A673 (cell line): ENCODE data around the gene KANTR.

Experiments used
- EZH2 ChIP-seq: fragments of 200-600 bp; sonication (generic); IDR thresholded peaks from 2 replicates; pipeline ENCODE4 v1.6.1; 2017; ENCODE audit warnings: borderline replicate concordance, low read depth, mild to moderate bottlenecking, mixed read lengths, antibody characterized with exemption, low read length; ENCODE audit not compliant: poor library complexity, severe bottlenecking
- TF ChIP-seq, protein P1 (sequence below): fragments of 300-800, 200-600 bp; sonication (generic); conservative IDR thresholded peaks from 2 replicates; pipeline ENCODE4 v1.5.1; 2017; ENCODE audit warnings: low read depth, mild to moderate bottlenecking, antibody characterized with exemption, low read length, moderate library complexity, mixed read lengths

DNA sequence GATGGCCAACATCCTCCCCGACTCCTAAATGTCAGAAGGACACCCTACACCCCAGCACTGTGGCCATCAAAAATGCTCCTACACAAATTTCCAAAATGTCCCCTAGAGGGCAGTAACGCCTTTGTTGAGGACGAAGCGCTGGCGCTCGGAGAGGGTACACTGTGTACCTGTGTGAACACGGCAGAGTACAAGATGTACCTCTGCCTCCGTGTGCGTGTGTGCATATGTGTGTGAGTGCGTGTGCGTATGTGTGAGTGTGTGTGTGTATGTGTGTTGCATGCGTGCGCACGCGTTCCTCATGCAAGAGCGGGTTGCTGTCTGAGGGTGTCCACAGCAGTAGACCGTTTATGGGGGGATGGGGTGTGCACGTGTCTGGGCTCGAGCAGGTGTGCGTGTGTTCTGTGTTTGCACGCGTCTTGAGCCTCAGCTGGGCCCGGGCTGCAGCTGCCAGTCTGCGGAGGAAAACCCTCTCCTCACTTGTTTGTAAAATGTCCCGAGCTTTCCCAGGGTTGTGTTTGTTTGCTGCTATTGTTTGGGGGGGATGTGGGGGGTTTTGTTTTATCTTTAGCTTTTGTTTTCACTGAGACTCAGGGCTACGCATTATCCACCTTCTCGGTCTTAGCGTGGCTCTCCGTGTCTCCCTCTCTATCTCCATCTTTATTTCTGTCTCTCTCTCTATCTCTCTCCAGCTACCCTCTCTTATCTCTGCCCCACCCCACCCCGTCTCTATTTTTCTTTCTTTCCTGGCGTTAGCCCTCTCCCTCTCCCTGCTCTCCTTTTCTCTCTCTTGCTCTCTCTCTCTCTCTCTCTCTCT, 22.1 kb upstream of the KANTR start:
- TF ChIP-seq EZH2, result no peak
- TF ChIP-seq, protein P1, sequence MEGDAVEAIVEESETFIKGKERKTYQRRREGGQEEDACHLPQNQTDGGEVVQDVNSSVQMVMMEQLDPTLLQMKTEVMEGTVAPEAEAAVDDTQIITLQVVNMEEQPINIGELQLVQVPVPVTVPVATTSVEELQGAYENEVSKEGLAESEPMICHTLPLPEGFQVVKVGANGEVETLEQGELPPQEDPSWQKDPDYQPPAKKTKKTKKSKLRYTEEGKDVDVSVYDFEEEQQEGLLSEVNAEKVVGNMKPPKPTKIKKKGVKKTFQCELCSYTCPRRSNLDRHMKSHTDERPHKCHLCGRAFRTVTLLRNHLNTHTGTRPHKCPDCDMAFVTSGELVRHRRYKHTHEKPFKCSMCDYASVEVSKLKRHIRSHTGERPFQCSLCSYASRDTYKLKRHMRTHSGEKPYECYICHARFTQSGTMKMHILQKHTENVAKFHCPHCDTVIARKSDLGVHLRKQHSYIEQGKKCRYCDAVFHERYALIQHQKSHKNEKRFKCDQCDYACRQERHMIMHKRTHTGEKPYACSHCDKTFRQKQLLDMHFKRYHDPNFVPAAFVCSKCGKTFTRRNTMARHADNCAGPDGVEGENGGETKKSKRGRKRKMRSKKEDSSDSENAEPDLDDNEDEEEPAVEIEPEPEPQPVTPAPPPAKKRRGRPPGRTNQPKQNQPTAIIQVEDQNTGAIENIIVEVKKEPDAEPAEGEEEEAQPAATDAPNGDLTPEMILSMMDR, result peak; percentile 79
